ENCODE results near the gene BCAT1.
A peak's percentile ranks its signal among the peaks of the same experiment; 100 is the strongest.

The BCAT1 gene, protein sequence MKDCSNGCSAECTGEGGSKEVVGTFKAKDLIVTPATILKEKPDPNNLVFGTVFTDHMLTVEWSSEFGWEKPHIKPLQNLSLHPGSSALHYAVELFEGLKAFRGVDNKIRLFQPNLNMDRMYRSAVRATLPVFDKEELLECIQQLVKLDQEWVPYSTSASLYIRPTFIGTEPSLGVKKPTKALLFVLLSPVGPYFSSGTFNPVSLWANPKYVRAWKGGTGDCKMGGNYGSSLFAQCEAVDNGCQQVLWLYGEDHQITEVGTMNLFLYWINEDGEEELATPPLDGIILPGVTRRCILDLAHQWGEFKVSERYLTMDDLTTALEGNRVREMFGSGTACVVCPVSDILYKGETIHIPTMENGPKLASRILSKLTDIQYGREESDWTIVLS

GRCh38 chr12:24948757-24949722, at the start of gene BCAT1:
TSS of gene BCAT1 (minus strand) at chr12:24949101. CDS start at chr12:24948932, 169 bp downstream.
- DNase-seq = no peak

DNA sequence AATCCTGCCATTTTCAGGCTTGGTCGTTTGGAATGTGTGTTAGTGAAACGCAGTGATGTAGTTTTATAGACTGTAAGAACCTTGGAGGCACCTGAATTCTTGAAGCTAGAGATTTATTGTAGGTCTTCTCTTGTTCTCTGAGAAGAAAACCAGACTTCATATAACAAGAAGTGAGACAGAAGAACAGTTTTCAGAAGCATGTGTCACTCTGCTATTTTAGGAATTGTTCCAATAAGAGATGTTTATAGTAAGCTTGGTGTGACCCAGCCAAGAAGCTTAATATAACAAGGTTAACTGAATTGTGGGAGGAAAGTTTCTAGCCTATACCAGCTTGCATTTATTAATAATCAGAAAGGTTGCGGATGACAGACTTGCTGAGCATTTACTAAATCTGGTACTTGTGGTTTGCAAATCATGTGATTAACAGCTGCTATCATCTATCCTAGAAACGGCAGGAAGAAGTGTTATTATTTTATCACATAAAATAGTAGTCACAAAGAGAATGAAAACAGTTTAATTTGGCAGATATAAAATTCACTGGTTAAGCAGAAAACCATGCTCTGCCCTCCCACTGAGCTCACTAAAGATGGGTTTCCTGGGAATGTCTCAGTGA, 49.2 kb upstream of the BCAT1 start:
- no peak for DNase-seq

DNA sequence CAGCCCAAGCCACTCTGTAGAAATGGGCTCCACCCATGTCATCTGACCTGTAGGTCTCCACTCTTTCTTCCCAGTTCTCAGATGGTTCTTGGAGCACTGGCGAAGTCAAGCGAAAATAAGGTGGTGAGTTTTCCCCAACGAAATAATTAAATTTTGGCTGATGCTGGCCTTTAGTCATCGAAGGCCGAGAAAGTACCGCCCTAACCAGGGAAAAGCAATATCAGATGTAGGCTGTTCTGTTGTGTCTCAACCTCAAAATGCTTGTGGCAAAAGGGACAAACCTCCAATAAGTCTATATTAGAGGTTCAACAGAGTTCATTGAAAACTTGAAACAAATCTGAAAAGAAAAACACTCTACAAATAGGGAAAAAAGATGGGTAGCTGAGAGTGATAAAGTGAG, 48.6 kb upstream of the BCAT1 start:
- DNase-seq = no peak

GRCh38 chr12:24996820-24997219, 47.9 kb upstream of the BCAT1 start:
- no peak for DNase-seq

GRCh38 chr12:24996102-24996797, 47.3 kb upstream of the BCAT1 start:
- no peak for DNase-seq

- DNase-seq = no peak
These were observed 44.9 kb upstream of the BCAT1 start for GRCh38 chr12:24993793-24994192.

GRCh38 chr12:24991209-24992049, 42.5 kb upstream of the BCAT1 start:
- peak; percentile 64 for DNase-seq

DNA sequence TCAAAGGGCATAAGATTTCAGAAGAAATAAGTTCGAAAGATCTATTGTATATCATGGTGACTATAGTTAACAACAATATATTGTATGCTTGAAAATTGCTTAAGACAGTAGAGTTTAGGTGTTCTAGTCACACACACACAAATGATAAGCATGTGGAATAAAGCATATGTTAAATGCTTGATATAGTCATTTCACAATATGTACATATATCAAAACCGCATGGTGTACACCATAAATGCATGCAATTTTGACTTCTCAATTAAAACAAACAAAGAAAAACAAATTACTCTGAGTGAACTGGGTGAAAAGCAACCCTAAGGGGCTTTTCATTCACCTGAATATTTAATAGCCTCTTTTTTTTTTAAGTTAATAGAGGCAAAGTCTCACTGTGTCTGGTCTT, 40.3 kb upstream of the BCAT1 start:
- no peak for DNase-seq

DNA sequence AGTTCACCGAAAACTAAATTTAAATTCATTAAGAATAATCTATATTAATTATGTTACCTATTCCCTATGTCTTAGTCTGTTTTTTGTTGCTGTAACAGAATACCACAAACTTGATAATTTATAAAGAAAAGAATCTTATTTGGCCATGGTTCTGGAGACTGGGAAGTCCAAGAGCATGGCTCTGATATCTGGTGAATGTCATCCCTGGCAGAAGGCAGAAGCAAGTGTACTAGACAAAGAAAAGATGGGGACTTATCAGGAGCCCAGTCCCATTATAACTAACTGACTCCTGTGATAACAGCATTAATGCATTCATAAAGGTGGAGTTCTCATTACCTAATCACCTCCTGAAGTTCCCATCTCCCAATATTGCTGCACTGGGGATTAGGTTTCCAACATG, 33.3 kb upstream of the BCAT1 start:
- DNase-seq = no peak

DNA sequence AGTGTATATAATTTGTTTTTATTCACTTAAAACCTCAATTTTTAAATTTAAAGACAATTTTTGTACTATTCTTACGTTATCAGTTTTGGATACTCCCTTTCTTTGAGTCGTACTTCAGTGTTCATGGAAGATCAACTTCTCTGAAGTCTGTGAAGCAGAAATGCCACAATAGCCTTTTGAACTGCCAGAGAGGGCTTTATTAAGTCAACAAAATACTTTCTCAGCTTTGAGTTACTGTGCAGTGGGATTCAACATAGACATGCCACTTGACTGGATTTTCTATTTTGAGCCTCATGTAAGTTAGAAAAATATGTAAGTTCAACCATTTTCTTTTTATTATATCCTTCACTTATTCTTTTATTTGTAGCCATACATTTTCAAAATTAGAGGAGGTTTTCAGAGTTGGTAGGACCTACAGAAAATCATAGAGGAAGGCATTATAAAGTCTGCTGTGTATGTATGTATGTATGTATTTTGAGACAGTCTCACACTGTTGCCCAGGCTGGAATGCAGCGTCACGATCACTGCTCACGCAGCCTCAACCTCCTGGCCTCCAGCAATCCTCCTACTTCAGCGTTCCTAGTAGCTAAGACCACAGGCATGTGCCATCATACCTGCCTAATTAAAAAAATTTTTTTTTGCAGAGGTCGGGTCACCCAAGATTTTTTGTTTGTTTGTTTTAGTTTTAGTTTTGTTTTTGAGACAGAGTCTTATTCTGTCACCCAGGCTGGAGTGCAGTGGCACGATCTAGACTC, 31.3 kb upstream of the BCAT1 start:
- DNase-seq = no peak

GRCh38 chr12:24979329-24979728, 30.4 kb upstream of the BCAT1 start:
- DNase-seq = no peak

- DNase-seq = no peak
These were observed 28.8 kb upstream of the BCAT1 start for GRCh38 chr12:24977711-24978110.

GRCh38 chr12:24977060-24977459, 28.2 kb upstream of the BCAT1 start:
- no peak for DNase-seq

- DNase-seq = no peak
These were observed 26.5 kb upstream of the BCAT1 start for GRCh38 chr12:24975425-24975824.

DNA sequence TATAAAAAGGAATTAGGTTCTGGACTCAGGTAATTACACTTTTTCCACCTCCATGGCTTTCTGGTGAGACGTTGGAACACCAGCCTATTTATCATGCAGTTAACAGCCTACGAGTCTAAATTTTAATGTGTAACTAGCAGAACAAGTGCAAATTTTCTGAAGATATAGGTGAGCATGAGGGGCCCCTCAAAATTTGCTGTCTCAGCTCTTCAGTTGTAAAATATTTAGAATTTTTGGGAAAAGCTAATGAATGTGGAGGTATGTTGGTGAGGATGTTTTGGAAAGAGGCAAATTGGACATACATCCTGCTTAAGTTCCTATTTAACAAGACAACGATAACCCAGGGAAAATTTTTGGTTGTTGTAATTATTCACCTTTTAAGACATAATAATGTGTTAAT, 25.3 kb upstream of the BCAT1 start:
- no peak for DNase-seq

DNA sequence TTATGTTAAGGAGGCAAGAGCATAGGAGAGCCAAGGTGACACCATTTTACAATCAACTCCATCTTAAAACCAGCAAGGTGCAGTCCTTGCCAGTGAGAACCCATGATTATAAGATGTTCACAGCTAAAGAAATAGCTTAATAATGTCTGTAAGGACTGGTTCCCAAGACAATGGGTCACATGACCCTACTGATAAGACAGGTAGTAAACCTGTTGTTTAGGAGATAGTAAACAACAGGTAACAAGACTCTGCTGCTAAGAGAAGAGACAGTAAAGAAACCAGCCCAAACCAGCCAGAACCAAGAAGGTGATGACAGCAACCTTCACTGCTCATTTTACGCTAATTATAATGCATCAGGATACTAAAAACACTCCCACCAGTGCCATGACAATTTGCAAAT, 23.2 kb upstream of the BCAT1 start:
- DNase-seq = no peak

DNA sequence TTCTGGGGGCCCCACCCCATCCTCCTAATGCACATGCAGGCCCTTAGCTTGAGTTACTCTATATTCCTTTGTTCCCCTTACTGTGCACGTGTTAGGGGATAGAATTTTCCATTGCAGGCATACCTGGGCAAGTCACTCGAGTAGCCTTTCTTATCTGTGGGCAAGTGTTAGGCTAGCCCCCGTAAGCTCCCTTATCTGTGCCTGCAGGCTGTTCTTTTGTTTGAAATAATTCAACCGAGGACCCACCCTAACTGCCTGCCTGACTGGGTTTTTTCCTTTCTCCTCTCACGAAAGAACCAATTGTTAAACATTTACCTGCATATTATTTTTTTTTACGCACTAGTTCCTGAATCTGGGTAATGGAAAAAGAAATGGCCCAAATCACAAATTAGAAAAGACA, 21.3 kb upstream of the BCAT1 start:
- DNase-seq = no peak

DNA sequence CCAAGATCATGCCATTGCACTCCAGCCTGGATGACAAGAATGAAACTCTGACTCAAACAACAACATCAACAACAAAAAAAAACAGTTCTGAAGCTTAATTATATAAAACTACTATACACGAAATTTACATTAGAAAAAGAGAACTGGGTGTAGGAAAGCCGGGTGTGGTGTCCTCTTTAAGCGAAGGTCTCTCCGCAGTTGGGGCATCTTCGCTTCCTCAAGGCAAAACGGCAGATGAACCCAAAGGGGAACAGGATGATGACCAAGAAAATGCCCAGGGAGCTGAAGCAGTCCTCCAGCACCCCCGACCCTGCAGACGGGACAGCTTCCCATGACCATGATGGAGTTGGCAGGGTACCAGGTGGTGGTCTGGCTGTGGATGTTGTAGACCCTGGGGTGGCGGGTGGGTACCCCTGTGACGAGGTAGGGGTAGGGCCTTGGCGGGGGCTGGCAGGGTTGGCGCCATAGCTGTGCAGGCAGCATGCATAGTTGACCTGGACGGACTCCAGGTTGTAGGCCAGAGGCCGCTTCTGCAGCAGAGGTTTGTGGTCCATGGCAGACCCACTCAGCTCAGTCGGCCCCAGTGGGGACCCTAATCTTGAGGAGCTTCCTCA, 18.2 kb upstream of the BCAT1 start:
- no peak for DNase-seq

GRCh38 chr12:24964342-24964741, 15.4 kb upstream of the BCAT1 start:
- DNase-seq = no peak

GRCh38 chr12:24960222-24960855, 11.4 kb upstream of the BCAT1 start:
- no peak for DNase-seq

All from NCI-H1092 treated with DMSO at 0.1 percent for 48 hours (cell line).